ENCODE measurements around the gene SHFL. TPM values are rescaled to one million over a fixed set of nuclear protein-coding genes. Genes with fewer than 3 reads are reported as not detected.

SHFL gene
- total RNA-seq, 3 donors from 2014 or later (not counting 1 experiment from before 2014, with no cell fraction given), result 107 to 111 (median 107) TPM

DNA sequence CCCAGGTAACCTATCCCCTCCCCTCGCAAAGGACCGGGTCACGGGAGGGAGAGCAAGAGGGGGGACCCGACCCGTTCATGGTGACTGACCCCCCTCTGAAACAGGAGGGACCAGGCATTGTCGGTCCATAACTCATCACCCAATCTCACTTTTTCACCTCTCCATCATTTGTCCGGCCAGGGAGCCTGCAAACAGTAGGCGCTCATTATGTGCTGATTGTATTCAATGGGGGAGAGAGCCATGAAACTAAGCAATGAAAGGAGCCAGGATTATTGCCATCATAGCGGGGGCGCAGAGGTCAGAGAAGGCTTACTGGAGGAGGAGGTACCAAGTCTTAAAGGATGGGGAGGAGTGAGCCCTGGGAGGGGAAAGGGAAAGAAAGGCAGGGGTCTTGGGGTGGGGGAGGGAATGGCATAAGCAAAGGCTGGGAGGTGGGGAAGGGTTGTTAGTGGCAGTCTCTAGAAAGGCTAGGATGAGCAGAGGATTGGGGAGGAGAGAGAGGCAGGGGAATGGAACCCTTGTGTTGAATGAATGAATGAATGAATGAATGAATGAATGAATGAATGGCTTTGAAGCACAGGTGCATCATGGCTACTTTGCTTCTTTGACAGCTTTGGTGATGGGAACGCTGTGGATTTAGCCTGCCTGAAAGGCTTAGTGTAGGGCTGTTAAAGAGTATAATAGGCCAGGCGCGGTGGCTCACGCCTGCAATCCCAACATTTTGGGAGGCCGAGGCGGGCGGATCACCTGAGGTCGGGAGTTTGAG, 1.4 kb downstream of the SHFL start:
- H3K4me3 ChIP-seq (ENCODE audit: low read length), result peak overlapping the region; percentile 100
- intact Hi-C loops (cut with micrococcal nuclease), result no loop called here

GRCh38 chr19:10088949-10089554, 2.9 kb downstream of the SHFL start:
- DNase-seq (no peak), ATAC-seq (no peak)
- Histone ChIP-seq H3K27ac (ENCODE audit: low read length) (no peak overlapping the region), H3K27me3 (ENCODE audit: control insufficient read depth, insufficient read depth, low read length) (no peaks in the 10 kb centered on the region), H3K36me3 (ENCODE audit: control insufficient read depth, insufficient read depth, low read length) (peaks cover 39% of the 10 kb centered on the region), H3K4me3 (ENCODE audit: low read length) (no peak overlapping the region), H3K9me3 (ENCODE audit: control insufficient read depth, insufficient read depth, low read length) (no peaks in the 10 kb centered on the region), H3K4me1 (ENCODE audit: control insufficient read depth, insufficient read depth, low read length) (peaks cover 28% of the 10 kb centered on the region)
- no peak overlapping the region for H3K4me3 Mint-ChIP-seq
- no peaks in the 10 kb centered on the region for H3K27me3 Mint-ChIP-seq (ENCODE audit: low read depth in 2 of 2)
- peaks cover 23 to 26% of the 10 kb centered on the region in 2 donors for H3K4me1 Mint-ChIP-seq
- no peak overlapping the region for H3K27ac Mint-ChIP-seq
- no peaks in the 10 kb centered on the region for H3K9me3 Mint-ChIP-seq
- WGBS (ENCODE audit: insufficient coverage), result 84% methylated on average over 6 of the region's 6 CpGs
- H3K36me3 Mint-ChIP-seq, result peaks cover 5% of the 10 kb centered on the region
- intact Hi-C loops (cut with micrococcal nuclease), result no loop called here
- no peak for TF ChIP-seq CTCF (IDR thresholded peaks at IDR 0.05)

More for the DNA sequence above, 1.4 kb downstream of the SHFL start:
- peak overlapping the region; percentile 82 to 87 for H3K27ac Mint-ChIP-seq
- DNase-seq, result no peak
- H3K27me3 Mint-ChIP-seq (ENCODE audit: low read depth in 2 of 2), result no peaks in the 10 kb centered on the region
- TF ChIP-seq CTCF (IDR thresholded peaks at IDR 0.05), result no peak
- H3K4me1 ChIP-seq (ENCODE audit: control insufficient read depth, insufficient read depth, low read length), result peaks cover 28% of the 10 kb centered on the region
- WGBS (ENCODE audit: insufficient coverage), result 89% methylated on average over 14 of the region's 18 CpGs
- H3K9me3 ChIP-seq (ENCODE audit: control insufficient read depth, insufficient read depth, low read length), result no peaks in the 10 kb centered on the region
- peaks cover 18 to 26% of the 10 kb centered on the region in 2 donors for H3K4me1 Mint-ChIP-seq
- peak overlapping the region; percentile 89 for H3K4me3 Mint-ChIP-seq
- H3K36me3 ChIP-seq (ENCODE audit: control insufficient read depth, insufficient read depth, low read length), result peaks cover 28% of the 10 kb centered on the region
- H3K36me3 Mint-ChIP-seq, result no peaks in the 10 kb centered on the region
- no peak for ATAC-seq
- H3K27me3 ChIP-seq (ENCODE audit: control insufficient read depth, insufficient read depth, low read length), result no peaks in the 10 kb centered on the region
- H3K27ac ChIP-seq (ENCODE audit: low read length), result peak overlapping the region; percentile 87
- no peaks in the 10 kb centered on the region for H3K9me3 Mint-ChIP-seq

DNA sequence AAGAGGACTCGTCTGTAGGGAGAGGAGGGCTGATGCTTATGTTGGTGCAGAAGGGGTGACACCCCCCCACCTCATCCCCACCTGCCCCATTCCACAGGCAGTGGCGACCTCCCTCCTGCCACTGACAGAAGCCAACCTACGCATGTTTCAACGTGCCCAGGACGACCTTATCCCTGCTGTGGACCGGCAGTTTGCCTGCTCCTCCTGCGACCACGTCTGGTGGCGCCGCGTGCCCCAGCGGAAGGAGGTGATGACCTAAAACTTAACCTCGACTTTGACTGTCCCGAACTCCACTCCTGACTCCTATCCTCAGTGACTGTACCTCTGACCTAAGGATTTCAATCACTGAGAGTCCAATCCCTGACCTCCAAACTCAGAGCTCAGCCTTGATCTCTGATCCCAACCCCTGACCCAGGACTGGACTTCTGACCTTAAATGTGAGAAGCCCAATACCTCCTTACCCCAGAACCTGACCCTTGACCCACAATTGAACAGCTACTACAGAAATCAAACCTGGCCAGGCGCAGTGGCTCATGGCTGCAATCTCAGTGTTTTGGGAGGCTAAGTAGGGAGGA, 3.8 kb downstream of the SHFL start:
- H3K4me1 Mint-ChIP-seq, result peaks cover 23 to 26% of the 10 kb centered on the region in 2 donors
- H3K4me1 ChIP-seq (ENCODE audit: control insufficient read depth, insufficient read depth, low read length), result peaks cover 28% of the 10 kb centered on the region
- intact Hi-C loops (cut with micrococcal nuclease), result no loop called here
- no peaks in the 10 kb centered on the region for H3K9me3 ChIP-seq (ENCODE audit: control insufficient read depth, insufficient read depth, low read length)
- no peak overlapping the region for H3K4me3 ChIP-seq (ENCODE audit: low read length)
- no peaks in the 10 kb centered on the region for H3K9me3 Mint-ChIP-seq
- H3K4me3 Mint-ChIP-seq, result peak overlapping the region; percentile 3
- no peaks in the 10 kb centered on the region for H3K27me3 ChIP-seq (ENCODE audit: control insufficient read depth, insufficient read depth, low read length)
- H3K27me3 Mint-ChIP-seq (ENCODE audit: low read depth in 2 of 2), result no peaks in the 10 kb centered on the region
- H3K36me3 ChIP-seq (ENCODE audit: control insufficient read depth, insufficient read depth, low read length), result peaks cover 39% of the 10 kb centered on the region
- 93% methylated on average over 14 of the region's 15 CpGs for WGBS (ENCODE audit: insufficient coverage)
- peaks cover 5% of the 10 kb centered on the region for H3K36me3 Mint-ChIP-seq
- ATAC-seq (no peak), DNase-seq (no peak)
- peak overlapping the region in 1 of 2 donors; percentile 51 for H3K27ac Mint-ChIP-seq
- H3K27ac ChIP-seq (ENCODE audit: low read length), result no peak overlapping the region
- TF ChIP-seq CTCF (IDR thresholded peaks at IDR 0.05), result no peak

Measured in natural killer cell (primary cell).